GM18502 (cell line): ENCODE data around the gene RPL19.

Experiments used
- ATAC-seq: cut with Tn5 transposase; IDR thresholded peaks from one replicate; pipeline ENCODE4 v1.9.1; 2021; ENCODE audit warnings: mild to moderate bottlenecking; ENCODE audit not compliant: unreplicated experiment, poor library complexity

RPL19 gene

GRCh38 chr17:39196241-39196807, 3.8 kb upstream of the RPL19 start:
- ATAC-seq, result no peak

- no peak for ATAC-seq
These were observed 3.2 kb upstream of the RPL19 start for GRCh38 chr17:39196808-39197291.

GRCh38 chr17:39197380-39198185, 2.5 kb upstream of the RPL19 start, which contains the start of gene CACNB1:
Gene CACNB1 (minus strand): TSS chr17:39197669. CDS start chr17:39197495, 174 bp downstream.
- no peak for ATAC-seq

GRCh38 chr17:39198186-39198566, 1.9 kb upstream of the RPL19 start:
- no peak for ATAC-seq

- peak; percentile 66 for ATAC-seq
These were observed 338 bp upstream of the RPL19 start for GRCh38 chr17:39199820-39200069.

GRCh38 chr17:39200957-39201510, 951 bp downstream of the RPL19 start:
- ATAC-seq, result no peak

- ATAC-seq, result no peak
These were observed 4.2 kb downstream of the RPL19 start for GRCh38 chr17:39204245-39204644.

- no peak for ATAC-seq
These were observed 5.0 kb downstream of the RPL19 start for GRCh38 chr17:39205112-39205526.

- ATAC-seq, result no peak
These were observed 8.1 kb downstream of the RPL19 start for GRCh38 chr17:39208136-39208535.

GRCh38 chr17:39208893-39209292, 8.8 kb downstream of the RPL19 start:
- ATAC-seq, result peak; percentile 52

- ATAC-seq, result no peak
These were observed 9.4 kb downstream of the RPL19 start for GRCh38 chr17:39209317-39210092.

GRCh38 chr17:39210093-39210434, 10.0 kb downstream of the RPL19 start:
- ATAC-seq, result no peak

- ATAC-seq, result no peak
These were observed 12.2 kb downstream of the RPL19 start for GRCh38 chr17:39212195-39212810.

- ATAC-seq, result no peak
These were observed 12.9 kb downstream of the RPL19 start for GRCh38 chr17:39212841-39213480.

GRCh38 chr17:39213852-39214251, 13.8 kb downstream of the RPL19 start:
- ATAC-seq, result no peak

- ATAC-seq, result no peak
These were observed 17.8 kb downstream of the RPL19 start for GRCh38 chr17:39217734-39218369.

- no peak for ATAC-seq
These were observed 18.8 kb downstream of the RPL19 start for GRCh38 chr17:39218906-39219305.

GRCh38 chr17:39219647-39220154, 19.6 kb downstream of the RPL19 start:
- ATAC-seq, result no peak

GRCh38 chr17:39221572-39221971, 21.5 kb downstream of the RPL19 start:
- ATAC-seq, result no peak

- ATAC-seq, result no peak
These were observed 22.1 kb downstream of the RPL19 start for GRCh38 chr17:39222151-39222550.
